B cell (primary cell): ENCODE measurements around the gene TENT4B. TPM values are rescaled to one million over a fixed set of nuclear protein-coding genes. Genes with fewer than 3 reads are reported as not detected.

Source experiments
- ATAC-seq: fragments of 200-7000 bp; cut with Tn5 transposase; one replicate; pipeline ENCODE4 v1.10.0; 2021; ENCODE audit warnings: low read depth, mild to moderate bottlenecking, moderate number of reproducible peaks, moderate library complexity
- CTCF ChIA-PET: fragments of 350-600 bp; sonication (Branson Sonifier 250); formaldehyde crosslinking; loops from one replicate; lab custom pipeline; 2021; ENCODE audit warnings: antibody characterized with exemption, inconsistent platforms; lab: Charles Lee
- POLR2A ChIA-PET: fragments of 350-600 bp; sonication (Branson Sonifier 250); formaldehyde crosslinking; loops from one replicate; lab custom pipeline; 2021; ENCODE audit warnings: antibody characterized with exemption; lab: Charles Lee
- DNase-seq: peaks from one replicate; pipeline ENCODE4 v3.0.0; 2013
- H2AFZ ChIP-seq: 2 replicates; pipeline ENCODE4 v1.6.1; 2012; ENCODE audit warnings: mild to moderate bottlenecking, low read depth, low read length; ENCODE audit not compliant: insufficient read depth, poor library complexity, severe bottlenecking
- H3K27ac ChIP-seq, 2 donors: 1 replicate in 1 of 2; 2 replicates in 1 of 2; pipeline ENCODE4 v1.5.1; 2012 to 2013; ENCODE audit warnings: low read length in 2 of 2, mild to moderate bottlenecking in 2 of 2, moderate library complexity in 1 of 2
- H3K27me3 ChIP-seq, 4 experiments: fragments of 200-600 bp in 1 of 4; sonication (generic) in 1 of 4; replicated peaks in 1 of 4; 1 replicate in 2 of 4; 2 replicates in 2 of 4; pipeline versions ENCODE4 v1.6.1 to v1.7.0; 2013 to 2016; ENCODE audit warnings: low read length in 3 of 4, mild to moderate bottlenecking in 2 of 4, mixed read lengths in 1 of 4, moderate library complexity in 1 of 4; ENCODE audit not compliant: insufficient read depth in 4 of 4, control insufficient read depth in 3 of 4; ENCODE audit errors: control extremely low read depth in 1 of 4
- H3K36me3 ChIP-seq, 2 experiments: replicated peaks in 1 of 2; 1 replicate in 1 of 2; 2 replicates in 1 of 2; pipeline versions ENCODE4 v1.6.1 to v1.7.1; 2013; ENCODE audit warnings: low read length in 1 of 2; ENCODE audit not compliant: insufficient read depth in 2 of 2, control insufficient read depth in 1 of 2; ENCODE audit errors: control extremely low read depth in 1 of 2, extremely low read depth in 1 of 2
- H3K4me1 ChIP-seq, 2 donors: fragments of 200-600 bp in 1 of 2; sonication (generic) in 1 of 2; 1 replicate in 1 of 2; 2 replicates in 1 of 2; pipeline versions ENCODE4 v1.5.1 to v1.6.1; 2013 to 2017; ENCODE audit warnings: low read length in 2 of 2; ENCODE audit not compliant: control insufficient read depth in 2 of 2, insufficient read depth in 2 of 2
- H3K4me2 ChIP-seq: replicated peaks from 2 replicates; pipeline ENCODE3; 2012; ENCODE audit warnings: mild to moderate bottlenecking, low read depth, low read length; ENCODE audit not compliant: poor library complexity, severe bottlenecking
- H3K4me3 ChIP-seq, 5 experiments: fragments of 200-600 bp in 1 of 5; sonication (generic) in 1 of 5; 1 replicate in 3 of 5; 2 replicates in 2 of 5; pipeline versions ENCODE4 v1.5.1 to v1.7.0; 2011 to 2016; ENCODE audit warnings: low read length in 4 of 5, mild to moderate bottlenecking in 4 of 5, low read depth in 2 of 5, control low read depth in 1 of 5, moderate library complexity in 1 of 5; ENCODE audit not compliant: insufficient read depth in 1 of 5; ENCODE audit errors: control extremely low read depth in 1 of 5, extremely low read depth in 1 of 5
- H3K79me2 ChIP-seq: fragments of 200-600 bp; sonication (generic); one replicate; pipeline ENCODE4 v1.6.0; 2016; ENCODE audit warnings: low read length; ENCODE audit not compliant: control insufficient read depth, insufficient read depth
- H3K9ac ChIP-seq: fragments of 200-600 bp; sonication (generic); 2 replicates; pipeline ENCODE4 v1.6.1; 2017; ENCODE audit warnings: mild to moderate bottlenecking, low read length, moderate library complexity
- H3K9me3 ChIP-seq, 3 donors: one replicate each; pipeline versions ENCODE4 v1.6.1 to v1.7.1; 2013; ENCODE audit warnings: low read length in 2 of 3; ENCODE audit not compliant: control insufficient read depth in 2 of 3, insufficient read depth in 1 of 3; ENCODE audit errors: control extremely low read depth in 1 of 3
- H4K20me1 ChIP-seq: 2 replicates; pipeline ENCODE4 v1.6.0; 2012; ENCODE audit warnings: mild to moderate bottlenecking, low read length; ENCODE audit not compliant: insufficient read depth, control insufficient read depth, poor library complexity, severe bottlenecking
- H3K27ac Mint-ChIP-seq: one replicate; pipeline ENCODE4 v1.8.0; 2021; ENCODE audit warnings: mixed read lengths
- H3K27me3 Mint-ChIP-seq: one replicate; pipeline ENCODE4 v1.8.0; 2021; ENCODE audit warnings: mixed read lengths
- H3K4me1 Mint-ChIP-seq: one replicate; pipeline ENCODE4 v1.8.0; 2021; ENCODE audit warnings: mixed read lengths
- H3K4me3 Mint-ChIP-seq: one replicate; pipeline ENCODE4 v1.8.0; 2021; ENCODE audit warnings: mixed read lengths
- H3K9me3 Mint-ChIP-seq: one replicate; pipeline ENCODE4 v1.8.0; 2022; ENCODE audit warnings: mixed read lengths; ENCODE audit not compliant: insufficient read depth
- CTCF ChIP-seq: fragments of 200-600 bp; IDR thresholded peaks from one replicate; pipeline ENCODE4 v1.8.0; 2022; ENCODE audit warnings: antibody characterized with exemption, mild to moderate bottlenecking
- EZH2 ChIP-seq: IDR thresholded peaks from 2 replicates; pipeline ENCODE4 v1.6.1; 2012; ENCODE audit warnings: borderline replicate concordance, low read depth, mild to moderate bottlenecking, moderate library complexity, low read length; ENCODE audit not compliant: insufficient read depth, poor library complexity, severe bottlenecking
- WGBS: methylation state at CpG from one replicate; pipeline ENCODE4 v1.1.5; 2013; ENCODE audit warnings: missing lambda C conversion rate; ENCODE audit not compliant: insufficient coverage; 5-methylcytosine and 5-hydroxymethylcytosine counted together
- intact Hi-C: fragments of 100-400 bp; cut with micrococcal nuclease; formaldehyde crosslinking; loops from one replicate; pipeline ENCODE4 v1.10.0; 2022
- polyA plus RNA-seq: library from polyadenylated mRNA; depleted of rRNA; stranded (reverse); fragments of >200 nt; gene quantifications from 2 replicates; pipeline ENCODE4 v1.2.3, GENCODE V29; 2012
- total RNA-seq, 2 donors: library from RNA; stranded (reverse); fragments of 120-200 nt in 1 of 2; gene quantifications; 1 replicate in 1 of 2; 2 replicates in 1 of 2; pipeline versions ENCODE4 v1.2.3 to v1.2.4, GENCODE V29; 2013 to 2022

The TENT4B gene
- total and polyA plus RNA-seq, 2 donors (not counting 1 experiment from before 2014, with no cell fraction given) = 6.1 to 17.1 TPM

GRCh38 chr16:50247906-50248608 is 95.0 kb downstream of the TENT4B start:
- peaks cover 0 to 11% (median 4%) of the 10 kb centered on the region in 4 experiments for H3K27me3 ChIP-seq
- H3K27ac Mint-ChIP-seq = no peak overlapping the region
- H3K27me3 Mint-ChIP-seq = no peaks in the 10 kb centered on the region
- H3K27ac ChIP-seq = no peak overlapping the region
- intact Hi-C loops = loop anchor here (2.0 kb wide), 2 partner anchors 27 to 35 kb away; no protein-coding TSS in a partner anchor
- H3K9me3 Mint-ChIP-seq = no peaks in the 10 kb centered on the region
- H3K4me1 Mint-ChIP-seq = peaks cover 11% of the 10 kb centered on the region
- ChIA-PET CTCF (interaction anchor here (1.5 to 3.5 kb wide), 3 partner anchors 26 to 106 kb away, joined by 6 to 20 read pairs (median 6); no protein-coding TSS in a partner anchor), POLR2A (interaction anchor here (1.2 to 1.5 kb wide), 2 partner anchors 20 to 25 kb away, joined by 4 to 5 read pairs; no protein-coding TSS in a partner anchor)
- H3K4me3 Mint-ChIP-seq = peak overlapping the region; percentile 61
- H3K4me2 ChIP-seq = no peak overlapping the region
- DNase-seq (no peak), ATAC-seq (no peak)
- no peaks in the 10 kb centered on the region for H3K9me3 ChIP-seq
- no peak overlapping the region for H3K9ac ChIP-seq
- H3K79me2 ChIP-seq = no peaks in the 10 kb centered on the region
- no peak for TF ChIP-seq CTCF
- no peak for TF ChIP-seq EZH2
- no peaks in the 10 kb centered on the region for H3K36me3 ChIP-seq
- H3K4me3 ChIP-seq = no peak overlapping the region
- WGBS = 94% methylated on average over 10 of the region's 13 CpGs
- H4K20me1 ChIP-seq = no peaks in the 10 kb centered on the region
- H2AFZ ChIP-seq = no peak overlapping the region
- H3K4me1 ChIP-seq = peaks cover 6 to 15% of the 10 kb centered on the region in 2 donors

GRCh38 chr16:50248845-50249244 is 95.7 kb downstream of the TENT4B start:
- TF ChIP-seq CTCF (no peak), EZH2 (no peak)
- Mint-ChIP-seq H3K27ac (no peak overlapping the region), H3K4me1 (peaks cover 11% of the 10 kb centered on the region), H3K27me3 (no peaks in the 10 kb centered on the region), H3K9me3 (no peaks in the 10 kb centered on the region), H3K4me3 (no peak overlapping the region)
- H3K27ac ChIP-seq = no peak overlapping the region
- WGBS = 100% methylated on average over 7 of the region's 8 CpGs
- ATAC-seq (no peak), DNase-seq (no peak)
- no peak overlapping the region for H3K4me2 ChIP-seq
- intact Hi-C loops = no loop called here
- peaks cover 6 to 15% of the 10 kb centered on the region in 2 donors for H3K4me1 ChIP-seq
- H3K36me3 ChIP-seq = no peaks in the 10 kb centered on the region
- POLR2A ChIA-PET = interaction anchor here (0.8 to 1.2 kb wide), 2 partner anchors 19 to 25 kb away, joined by 4 to 5 read pairs; no protein-coding TSS in a partner anchor
- H2AFZ ChIP-seq = no peak overlapping the region
- no peaks in the 10 kb centered on the region for H3K9me3 ChIP-seq
- no peaks in the 10 kb centered on the region for H4K20me1 ChIP-seq
- CTCF ChIA-PET = interaction anchor here (1.0 kb wide), 1 partner anchor 25 kb away, joined by 3 read pairs; no protein-coding TSS in a partner anchor
- H3K4me3 ChIP-seq = no peak overlapping the region
- no peaks in the 10 kb centered on the region for H3K79me2 ChIP-seq
- peaks cover 0 to 11% (median 4%) of the 10 kb centered on the region in 4 experiments for H3K27me3 ChIP-seq
- no peak overlapping the region for H3K9ac ChIP-seq
